Activated CD8-positive, alpha-beta memory T cell treated with anti-CD3 and anti-CD28 coated beads for 1 hour (primary cell): ENCODE data around the gene EIF3I.

Experiments
- DNase-seq, 2 donors: peaks; one replicate each; pipeline ENCODE4 v3.0.0-alpha.2; 2020; ENCODE audit warnings: low read depth in 1 of 2; ENCODE audit errors: extremely low read depth in 1 of 2

The EIF3I gene

GRCh38 chr1:32263744-32264143 lies 41.5 kb downstream of the EIF3I start:
- DNase-seq = no peak

- DNase-seq = no peak
Observed at GRCh38 chr1:32265846-32266245, 43.6 kb downstream of the EIF3I start.

- DNase-seq = no peak
Observed at GRCh38 chr1:32266921-32267591, 44.8 kb downstream of the EIF3I start.

- DNase-seq = no peak
Observed at GRCh38 chr1:32269744-32270143, 47.5 kb downstream of the EIF3I start.

GRCh38 chr1:32272557-32273390 lies 50.6 kb downstream of the EIF3I start:
- no peak for DNase-seq

GRCh38 chr1:32273391-32274208 lies 51.4 kb downstream of the EIF3I start:
- DNase-seq = peak; percentile 73 to 87

GRCh38 chr1:32274646-32275340 lies 52.6 kb downstream of the EIF3I start:
- no peak for DNase-seq

GRCh38 chr1:32275424-32275823 lies 53.2 kb downstream of the EIF3I start:
- no peak for DNase-seq

GRCh38 chr1:32276032-32276782 lies 54.0 kb downstream of the EIF3I start:
- DNase-seq = no peak
